ENCODE measurements around the gene DDT. TPM values are rescaled to one million over a fixed set of nuclear protein-coding genes. Genes with fewer than 3 reads are reported as not detected.
"Not testable (repeated sequence)": the region's sequence is repeated elsewhere in the genome, so short reads cannot be mapped to it uniquely, and the experiment has no call there.

Gene DDT
- total RNA-seq, 2 experiments from 2014 or later: 116 to 119 TPM

DNA sequence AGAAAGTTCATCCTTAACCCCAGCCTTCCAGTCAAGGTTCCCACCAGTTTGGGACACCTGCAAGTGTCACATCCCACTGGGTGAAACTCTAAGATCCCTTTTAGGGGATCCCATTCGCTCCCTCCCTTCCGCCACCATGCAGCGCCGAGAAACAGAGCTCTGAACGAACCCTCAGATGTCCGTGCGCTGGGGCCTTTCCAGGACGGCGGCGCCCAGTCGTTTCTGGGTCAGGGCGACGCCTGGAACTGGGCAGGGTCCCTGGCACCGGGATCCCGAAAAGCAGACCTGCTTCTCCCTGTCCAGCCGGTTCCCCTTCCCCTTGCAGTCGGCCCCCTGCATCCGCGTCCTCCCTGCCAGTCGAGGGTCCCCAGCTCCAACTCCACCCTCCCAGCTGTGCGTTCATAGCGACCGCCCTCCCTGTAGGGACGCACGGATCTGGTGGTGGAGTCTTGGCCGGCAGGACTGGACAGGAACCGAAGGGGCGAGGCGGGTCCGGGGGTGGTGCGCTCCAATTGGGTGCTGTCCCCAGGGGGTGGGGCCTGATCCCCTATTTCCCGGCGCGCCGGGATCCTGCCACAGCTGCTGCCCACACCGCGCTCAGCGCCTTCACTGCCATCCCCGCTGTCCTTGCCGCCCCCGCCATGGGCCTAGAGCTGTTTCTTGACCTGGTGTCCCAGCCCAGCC is 5.5 kb upstream of the DDT start, which contains the start of gene GSTT2:
Gene GSTT2, plus strand, starts transcription at position 578 of the 684 bp plus-strand sequence.
- H3K27ac Mint-ChIP-seq; H3K4me3 Mint-ChIP-seq; CTCF ChIA-PET; H3K9me3 Mint-ChIP-seq; DNase-seq; H3K36me3 Mint-ChIP-seq (ENCODE audit: low read depth); H3K27me3 Mint-ChIP-seq; POLR2A ChIA-PET; H3K4me1 Mint-ChIP-seq: not testable (repeated sequence)

DNA sequence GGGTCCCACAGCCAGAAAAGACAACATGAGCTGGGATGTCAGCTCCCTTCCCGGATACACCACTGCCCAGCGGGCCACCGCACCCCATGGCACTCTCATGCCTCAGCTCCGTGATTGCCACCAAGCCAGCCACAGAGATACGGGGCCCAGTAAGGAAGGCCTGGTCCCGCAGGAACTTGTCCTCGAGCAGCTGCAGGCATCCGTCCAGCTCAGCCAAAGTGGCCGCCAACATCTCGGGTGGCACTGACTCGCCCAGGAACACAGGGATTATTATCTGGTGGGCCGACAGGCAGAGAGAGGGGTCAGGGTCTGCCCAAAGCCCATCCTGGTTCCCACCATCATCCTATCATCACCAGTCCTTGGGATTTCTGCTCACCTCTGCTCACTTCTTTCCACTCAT is 3.1 kb upstream of the DDT start:
- DNase-seq; H3K27ac Mint-ChIP-seq; CTCF ChIA-PET; POLR2A ChIA-PET; H3K4me1 Mint-ChIP-seq; H3K36me3 Mint-ChIP-seq (ENCODE audit: low read depth); H3K9me3 Mint-ChIP-seq; H3K4me3 Mint-ChIP-seq; H3K27me3 Mint-ChIP-seq: not testable (repeated sequence)

DNA sequence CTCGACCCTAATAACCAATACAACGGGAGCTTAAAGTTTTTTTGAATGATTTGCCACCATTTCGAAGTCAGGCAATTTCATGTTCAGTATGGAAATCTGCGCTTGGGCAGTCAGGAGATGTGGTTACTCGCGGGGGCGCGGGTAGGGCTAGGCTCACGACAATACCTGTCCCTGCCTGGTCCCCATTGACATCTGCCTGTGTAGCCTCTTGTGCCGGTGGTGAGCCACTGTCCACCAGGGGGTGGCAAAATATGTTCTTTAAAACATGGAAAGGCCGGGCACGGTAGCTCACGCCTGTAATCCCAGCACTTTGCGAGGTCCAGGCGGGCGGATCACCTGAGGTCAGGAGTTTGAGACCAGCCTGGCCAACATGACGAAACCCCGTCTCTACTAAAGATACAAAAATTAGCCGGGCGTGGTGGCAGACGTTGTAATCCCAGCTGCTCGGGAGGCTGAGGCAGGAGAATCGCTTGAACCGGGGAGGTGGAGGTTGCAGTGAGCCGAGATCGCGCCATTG is 653 bp upstream of the DDT start:
- H3K36me3 Mint-ChIP-seq (ENCODE audit: low read depth): peaks cover 21% of the 10 kb centered on the region
- CTCF ChIA-PET, H3K27ac Mint-ChIP-seq, H3K27me3 Mint-ChIP-seq, H3K9me3 Mint-ChIP-seq, POLR2A ChIA-PET, DNase-seq, H3K4me3 Mint-ChIP-seq: not testable (repeated sequence)
- peaks cover 17% of the 10 kb centered on the region for H3K4me1 Mint-ChIP-seq

DNA sequence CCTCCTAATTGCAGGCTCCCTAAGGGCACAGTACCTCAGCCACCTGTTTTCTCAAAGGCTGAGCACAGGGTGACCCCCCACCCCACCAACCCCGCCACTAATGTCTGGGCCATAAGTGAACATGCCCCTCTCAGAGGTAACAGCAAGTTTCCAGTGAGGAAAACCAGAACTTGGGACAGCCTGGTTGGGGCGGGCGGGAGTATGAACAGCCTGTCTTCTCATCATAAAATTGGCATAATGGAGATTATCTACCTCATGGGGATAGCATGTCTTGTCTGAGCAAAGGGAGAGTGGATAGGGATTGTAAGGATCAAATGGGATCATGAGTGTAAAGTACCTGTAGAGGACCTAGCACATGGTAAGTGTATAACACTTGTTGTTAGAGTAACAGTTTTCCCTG is 2.3 kb downstream of the DDT start:
- DNase-seq, CTCF ChIA-PET, H3K27ac Mint-ChIP-seq, H3K9me3 Mint-ChIP-seq, POLR2A ChIA-PET, H3K27me3 Mint-ChIP-seq: not testable (repeated sequence)
- peak overlapping the region; percentile 43 for H3K4me3 Mint-ChIP-seq
- H3K36me3 Mint-ChIP-seq (ENCODE audit: low read depth): peaks cover 31% of the 10 kb centered on the region
- H3K4me1 Mint-ChIP-seq: peaks cover 27% of the 10 kb centered on the region

DNA sequence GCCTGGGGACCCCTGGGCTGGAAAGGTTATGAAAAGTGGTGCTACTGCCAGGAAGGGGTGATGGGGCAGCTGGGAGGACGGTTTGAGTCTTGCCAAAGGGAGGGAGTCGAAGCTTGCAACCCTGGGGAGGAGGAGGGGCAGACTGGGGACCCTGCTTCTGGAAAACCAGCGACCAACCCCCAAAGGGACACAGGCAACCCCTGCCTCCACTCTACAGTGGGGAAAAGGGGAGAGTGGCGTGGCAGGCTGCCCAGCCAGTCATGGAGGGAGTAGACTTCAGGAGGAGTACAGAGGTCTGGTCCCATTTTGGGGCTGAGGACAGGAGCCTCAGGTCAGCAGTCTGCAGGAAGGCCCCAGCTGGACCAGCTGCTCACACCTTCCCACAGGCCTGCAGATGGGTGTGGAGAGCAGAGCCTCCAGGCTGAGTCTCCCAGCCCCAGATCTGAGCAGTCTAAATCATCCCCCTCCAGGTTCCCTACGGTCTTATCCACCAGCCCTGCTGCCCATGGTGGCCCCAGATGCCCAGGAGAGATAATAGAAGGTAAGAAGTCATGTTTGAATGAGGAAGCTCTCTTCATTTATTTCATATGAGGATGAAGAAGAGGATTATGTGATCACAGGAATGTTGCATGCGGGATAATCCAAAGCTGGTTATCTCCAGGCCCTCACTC is 3.3 kb downstream of the DDT start:
- H3K4me3 Mint-ChIP-seq: no peak overlapping the region
- CTCF ChIA-PET: no interaction called here

DNA sequence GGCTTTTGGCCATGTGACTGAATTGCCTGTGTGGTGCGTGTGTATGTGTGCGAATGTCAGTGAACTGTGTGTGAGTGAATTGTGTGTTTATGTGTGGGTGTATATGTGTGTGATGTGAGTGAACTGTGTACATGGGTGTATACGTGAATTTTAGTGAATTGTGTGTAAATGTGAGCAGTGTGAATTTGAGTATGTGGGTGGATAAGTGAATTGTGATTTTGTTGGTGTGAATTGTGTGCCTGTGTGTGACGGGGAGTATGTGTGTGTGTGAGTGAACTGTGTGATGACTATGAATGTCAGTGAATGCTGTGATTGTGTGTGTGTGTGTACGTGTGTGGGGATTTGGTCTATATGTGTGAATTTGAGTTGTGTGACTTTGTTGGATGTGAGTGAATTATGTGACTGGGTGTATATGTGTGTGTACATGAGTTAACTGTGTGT is 4.0 kb downstream of the DDT start:
- H3K27ac Mint-ChIP-seq: no peak overlapping the region
- no peak overlapping the region for H3K4me3 Mint-ChIP-seq
- ChIA-PET CTCF (no interaction called here), POLR2A (no interaction called here)
- H3K9me3 Mint-ChIP-seq: no peaks in the 10 kb centered on the region
- peaks cover 31% of the 10 kb centered on the region for H3K36me3 Mint-ChIP-seq (ENCODE audit: low read depth)
- no peaks in the 10 kb centered on the region for H3K27me3 Mint-ChIP-seq
- no peak for DNase-seq
- H3K4me1 Mint-ChIP-seq: peaks cover 27% of the 10 kb centered on the region

More for the DNA sequence above, 3.3 kb downstream of the DDT start:
- H3K27ac Mint-ChIP-seq: no peak overlapping the region
- no peak for DNase-seq
- peaks cover 27% of the 10 kb centered on the region for H3K4me1 Mint-ChIP-seq
- no peaks in the 10 kb centered on the region for H3K9me3 Mint-ChIP-seq
- peaks cover 31% of the 10 kb centered on the region for H3K36me3 Mint-ChIP-seq (ENCODE audit: low read depth)
- POLR2A ChIA-PET: interaction anchor here (0.7 kb wide), 1 partner anchor 40 kb away, joined by 3 read pairs; the partner anchor contains the start of gene CABIN1
- H3K27me3 Mint-ChIP-seq: no peaks in the 10 kb centered on the region

DNA sequence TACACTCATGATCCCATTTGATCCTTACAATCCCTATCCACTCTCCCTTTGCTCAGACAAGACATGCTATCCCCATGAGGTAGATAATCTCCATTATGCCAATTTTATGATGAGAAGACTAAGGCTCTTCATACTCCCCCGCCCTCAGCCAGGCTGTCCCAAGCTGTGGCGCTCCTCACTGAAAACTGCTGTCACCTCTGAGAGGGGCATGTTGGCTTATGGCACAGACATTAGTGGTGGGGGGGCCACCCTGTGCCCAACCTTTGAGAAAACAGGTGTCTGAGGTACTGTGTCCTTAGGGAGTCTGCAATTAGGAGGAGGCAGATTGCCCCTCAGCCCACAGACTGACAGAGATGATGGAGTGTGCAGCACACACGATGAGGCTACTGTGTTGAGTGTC is 5.2 kb downstream of the DDT start:
- Mint-ChIP-seq H3K27me3 (no peaks in the 10 kb centered on the region), H3K9me3 (no peaks in the 10 kb centered on the region), H3K4me1 (peaks cover 27% of the 10 kb centered on the region), H3K4me3 (peak overlapping the region; percentile 6), H3K36me3 (ENCODE audit: low read depth) (peaks cover 31% of the 10 kb centered on the region), H3K27ac (no peak overlapping the region)
- DNase-seq: no peak
- POLR2A ChIA-PET: no interaction called here
- CTCF ChIA-PET: no interaction called here

DNA sequence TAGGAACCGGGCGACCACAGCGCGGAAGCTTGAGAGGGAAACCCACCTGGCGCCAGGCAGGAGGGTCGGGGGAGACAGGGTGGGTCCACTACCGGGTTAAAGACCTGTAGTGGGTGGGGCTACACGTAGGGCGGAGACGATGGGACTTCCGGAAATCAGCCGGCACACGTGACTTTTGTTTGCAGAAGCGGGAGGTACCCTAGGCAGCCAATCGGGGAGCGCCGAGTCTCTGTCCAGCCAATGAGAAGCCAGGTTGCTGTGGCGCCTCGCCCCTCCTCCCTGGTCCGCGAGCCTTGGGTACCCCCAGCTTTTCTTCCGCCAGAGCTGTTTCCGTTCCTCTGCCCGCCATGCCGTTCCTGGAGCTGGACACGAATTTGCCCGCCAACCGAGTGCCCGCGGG is 7.7 kb downstream of the DDT start, which contains the start of gene DDTL:
Gene DDTL, plus strand, starts transcription at position 321 of the 400 bp plus-strand sequence. Its CDS starts 27 bp downstream, at position 348.
- H3K27ac Mint-ChIP-seq, H3K4me3 Mint-ChIP-seq, H3K27me3 Mint-ChIP-seq, CTCF ChIA-PET, DNase-seq, H3K9me3 Mint-ChIP-seq, POLR2A ChIA-PET: not testable (repeated sequence)
- Mint-ChIP-seq H3K36me3 (ENCODE audit: low read depth) (peaks cover 27% of the 10 kb centered on the region), H3K4me1 (peaks cover 24% of the 10 kb centered on the region)

DNA sequence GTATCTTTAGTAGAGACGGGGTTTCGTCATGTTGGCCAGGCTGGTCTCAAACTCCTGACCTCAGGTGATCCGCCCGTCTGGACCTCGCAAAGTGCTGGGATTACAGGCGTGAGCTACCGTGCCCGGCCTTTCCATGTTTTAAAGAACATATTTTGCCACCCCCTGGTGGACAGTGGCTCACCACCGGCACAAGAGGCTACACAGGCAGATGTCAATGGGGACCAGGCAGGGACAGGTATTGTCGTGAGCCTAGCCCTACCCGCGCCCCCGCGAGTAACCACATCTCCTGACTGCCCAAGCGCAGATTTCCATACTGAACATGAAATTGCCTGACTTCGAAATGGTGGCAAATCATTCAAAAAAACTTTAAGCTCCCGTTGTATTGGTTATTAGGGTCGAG is 8.1 kb downstream of the DDT start:
- H3K4me1 Mint-ChIP-seq: peaks cover 19% of the 10 kb centered on the region
- POLR2A ChIA-PET, CTCF ChIA-PET, H3K4me3 Mint-ChIP-seq, DNase-seq, H3K27ac Mint-ChIP-seq, H3K9me3 Mint-ChIP-seq, H3K27me3 Mint-ChIP-seq: not testable (repeated sequence)
- peaks cover 22% of the 10 kb centered on the region for H3K36me3 Mint-ChIP-seq (ENCODE audit: low read depth)

DNA sequence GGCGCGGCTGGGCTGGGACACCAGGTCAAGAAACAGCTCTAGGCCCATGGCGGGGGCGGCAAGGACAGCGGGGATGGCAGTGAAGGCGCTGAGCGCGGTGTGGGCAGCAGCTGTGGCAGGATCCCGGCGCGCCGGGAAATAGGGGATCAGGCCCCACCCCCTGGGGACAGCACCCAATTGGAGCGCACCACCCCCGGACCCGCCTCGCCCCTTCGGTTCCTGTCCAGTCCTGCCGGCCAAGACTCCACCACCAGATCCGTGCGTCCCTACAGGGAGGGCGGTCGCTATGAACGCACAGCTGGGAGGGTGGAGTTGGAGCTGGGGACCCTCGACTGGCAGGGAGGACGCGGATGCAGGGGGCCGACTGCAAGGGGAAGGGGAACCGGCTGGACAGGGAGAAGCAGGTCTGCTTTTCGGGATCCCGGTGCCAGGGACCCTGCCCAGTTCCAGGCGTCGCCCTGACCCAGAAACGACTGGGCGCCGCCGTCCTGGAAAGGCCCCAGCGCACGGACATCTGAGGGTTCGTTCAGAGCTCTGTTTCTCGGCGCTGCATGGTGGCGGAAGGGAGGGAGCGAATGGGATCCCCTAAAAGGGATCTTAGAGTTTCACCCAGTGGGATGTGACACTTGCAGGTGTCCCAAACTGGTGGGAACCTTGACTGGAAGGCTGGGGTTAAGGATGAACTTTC is 13.0 kb downstream of the DDT start, which contains the start of gene GSTT2B:
Gene GSTT2B, minus strand, starts transcription at position 112 of the 688 bp plus-strand sequence. Its CDS starts 64 bp downstream, at position 48.
- H3K27me3 Mint-ChIP-seq; CTCF ChIA-PET; H3K27ac Mint-ChIP-seq; H3K36me3 Mint-ChIP-seq (ENCODE audit: low read depth); H3K4me3 Mint-ChIP-seq; H3K4me1 Mint-ChIP-seq; H3K9me3 Mint-ChIP-seq; DNase-seq; POLR2A ChIA-PET: not testable (repeated sequence)

DNA sequence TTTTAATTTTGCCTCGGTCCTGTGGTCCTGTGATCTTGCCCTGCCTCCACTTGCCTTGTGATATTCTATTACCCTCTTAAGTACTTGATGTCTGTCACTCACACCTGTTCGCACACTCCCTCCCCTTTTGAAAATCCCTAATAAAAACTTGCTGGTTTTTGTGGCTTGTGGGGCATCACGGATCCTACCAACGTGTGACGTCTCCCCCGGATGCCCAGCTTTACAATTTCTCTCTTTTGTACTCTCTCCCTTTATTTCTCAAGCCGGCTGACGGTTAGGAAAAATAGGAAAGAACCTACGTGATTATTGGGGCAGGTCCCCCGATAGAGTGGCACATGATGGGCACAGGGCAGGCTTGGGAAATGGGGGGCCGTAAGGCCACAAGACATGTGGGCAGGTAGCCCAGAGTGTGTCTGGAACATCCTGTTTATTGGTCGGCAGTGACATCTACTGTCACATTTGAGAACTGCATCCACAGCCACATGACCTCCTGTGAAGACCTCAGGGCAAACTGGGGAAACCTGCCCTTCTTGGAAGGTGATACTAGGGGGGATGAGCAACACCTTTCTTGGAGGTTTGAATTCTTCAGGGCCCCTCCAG is 17.8 kb downstream of the DDT start:
- H3K36me3 Mint-ChIP-seq (ENCODE audit: low read depth); H3K27me3 Mint-ChIP-seq; POLR2A ChIA-PET; H3K27ac Mint-ChIP-seq; H3K9me3 Mint-ChIP-seq; H3K4me3 Mint-ChIP-seq; H3K4me1 Mint-ChIP-seq: not testable (repeated sequence)
- peak; percentile 81 for DNase-seq
- CTCF ChIA-PET: interaction anchor here (0.6 to 0.8 kb wide), 2 partner anchors 92 to 219 kb away, joined by 3 read pairs; no protein-coding TSS in a partner anchor

DNA sequence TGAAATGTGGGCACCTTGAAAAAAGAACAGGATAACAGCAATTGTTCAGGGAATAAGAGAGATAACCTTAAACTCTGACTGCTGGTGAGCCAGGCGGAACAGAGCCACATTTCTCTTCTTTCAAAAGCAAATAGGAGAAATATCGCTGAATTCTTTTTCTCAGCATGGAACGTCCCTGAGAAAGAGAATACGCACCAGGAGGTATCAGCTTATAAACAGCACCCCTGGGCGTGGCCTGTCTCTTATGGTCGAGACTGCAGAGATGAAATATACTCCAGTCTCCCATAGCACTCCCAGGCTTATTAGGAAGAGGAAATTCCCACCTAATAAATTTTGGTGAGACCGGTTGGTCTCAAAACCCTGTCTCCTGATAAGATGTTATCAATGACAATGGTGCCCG is 18.4 kb downstream of the DDT start:
- H3K27ac Mint-ChIP-seq; H3K36me3 Mint-ChIP-seq (ENCODE audit: low read depth); POLR2A ChIA-PET; H3K4me1 Mint-ChIP-seq; H3K4me3 Mint-ChIP-seq; DNase-seq; H3K9me3 Mint-ChIP-seq; H3K27me3 Mint-ChIP-seq: not testable (repeated sequence)
- CTCF ChIA-PET: interaction anchor here (0.6 to 0.8 kb wide), 2 partner anchors 92 to 219 kb away, joined by 3 read pairs; no protein-coding TSS in a partner anchor

DNA sequence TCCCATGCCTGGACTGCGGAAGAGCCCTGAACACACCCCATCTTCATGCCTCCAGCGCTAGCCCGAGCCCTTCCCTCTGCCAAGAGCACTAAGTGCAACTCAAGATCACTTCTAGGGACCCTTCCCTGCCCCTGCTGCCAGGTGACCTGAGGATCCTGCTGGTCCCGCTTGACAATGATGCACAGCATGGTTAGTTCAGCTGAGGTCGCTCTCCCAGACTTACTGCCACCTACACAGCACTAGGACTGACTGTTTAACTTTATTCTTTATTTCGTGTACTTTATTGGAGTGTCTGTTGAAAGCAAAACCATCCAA is 19.3 kb downstream of the DDT start:
- H3K4me1 Mint-ChIP-seq; H3K36me3 Mint-ChIP-seq (ENCODE audit: low read depth); H3K4me3 Mint-ChIP-seq; CTCF ChIA-PET; POLR2A ChIA-PET; H3K9me3 Mint-ChIP-seq; H3K27ac Mint-ChIP-seq; H3K27me3 Mint-ChIP-seq; DNase-seq: not testable (repeated sequence)

All from activated CD4-positive, alpha-beta memory T cell treated with anti-CD3 and anti-CD28 coated beads, Interleukin-2, amount 10 ng/mL, durations not matched to agents 7 days and 5 days (primary cell).